Epithelial cell of esophagus (primary cell): Measurements from ENCODE around the gene ZC3H14.

ENCODE experiments used
- DNase-seq: peaks from one replicate; pipeline ENCODE4 v3.0.0; 2010; ENCODE audit warnings: low read depth
- H3K4me3 ChIP-seq: 2 replicates; pipeline ENCODE4 v1.5.1; 2011; ENCODE audit warnings: mild to moderate bottlenecking, low read length, control low read depth
- CTCF ChIP-seq: IDR thresholded peaks from 2 replicates; pipeline ENCODE4 v1.5.1; 2011; ENCODE audit warnings: low read depth, mild to moderate bottlenecking, low read length, control low read depth, inconsistent platforms; ENCODE audit not compliant: insufficient read depth; ENCODE audit errors: missing control alignments

ZC3H14 gene

GRCh38 chr14:88588081-88588480, 25.2 kb downstream of the ZC3H14 start:
- TF ChIP-seq CTCF, result no peak
- no peak overlapping the region for H3K4me3 ChIP-seq
- no peak for DNase-seq

DNA sequence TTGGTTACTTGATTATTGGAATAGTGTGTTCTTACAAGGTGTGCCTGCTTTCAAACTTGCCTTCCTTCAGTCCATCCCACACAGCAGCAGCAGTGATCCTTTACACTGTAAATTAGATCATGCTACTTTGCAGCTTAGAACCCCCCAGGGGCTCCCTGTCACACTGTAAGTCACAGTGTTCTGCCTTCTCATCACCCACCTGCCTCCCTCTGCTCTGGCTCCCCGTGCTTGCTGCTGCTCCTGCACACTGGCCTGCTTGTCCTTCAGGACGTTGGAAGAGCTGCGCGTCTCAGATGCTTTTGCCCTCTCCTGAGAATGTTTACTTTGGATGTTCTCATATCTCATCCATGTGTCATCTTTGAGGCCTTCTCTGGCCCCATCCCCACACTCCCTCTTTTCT, 27.3 kb downstream of the ZC3H14 start:
- DNase-seq, result no peak
- no peak overlapping the region for H3K4me3 ChIP-seq
- TF ChIP-seq CTCF, result no peak

DNA sequence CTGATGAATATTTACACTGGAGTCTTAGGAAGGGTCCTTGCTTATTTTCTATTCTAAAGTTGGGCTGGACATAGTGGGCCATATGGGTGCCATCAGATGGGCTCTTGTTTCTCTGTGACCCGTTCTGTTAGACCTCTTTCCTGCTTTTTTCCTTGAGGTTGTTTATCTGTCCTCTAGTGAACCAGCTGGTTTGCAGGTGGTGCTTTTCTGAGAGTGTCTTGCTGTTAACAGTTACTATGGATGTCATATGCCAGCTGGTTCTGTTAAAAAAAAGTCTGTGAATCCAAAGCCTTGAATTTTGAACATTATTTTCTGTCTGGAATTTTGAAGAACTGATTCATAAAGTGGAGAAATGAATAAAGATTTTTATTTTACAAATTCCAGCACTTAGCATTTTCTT, 29.2 kb downstream of the ZC3H14 start:
- no peak for DNase-seq
- H3K4me3 ChIP-seq, result no peak overlapping the region
- TF ChIP-seq CTCF, result no peak

- no peak for DNase-seq
- no peak for TF ChIP-seq CTCF
- H3K4me3 ChIP-seq, result no peak overlapping the region
Measured at GRCh38 chr14:88597038-88597437, 34.2 kb downstream of the ZC3H14 start.

DNA sequence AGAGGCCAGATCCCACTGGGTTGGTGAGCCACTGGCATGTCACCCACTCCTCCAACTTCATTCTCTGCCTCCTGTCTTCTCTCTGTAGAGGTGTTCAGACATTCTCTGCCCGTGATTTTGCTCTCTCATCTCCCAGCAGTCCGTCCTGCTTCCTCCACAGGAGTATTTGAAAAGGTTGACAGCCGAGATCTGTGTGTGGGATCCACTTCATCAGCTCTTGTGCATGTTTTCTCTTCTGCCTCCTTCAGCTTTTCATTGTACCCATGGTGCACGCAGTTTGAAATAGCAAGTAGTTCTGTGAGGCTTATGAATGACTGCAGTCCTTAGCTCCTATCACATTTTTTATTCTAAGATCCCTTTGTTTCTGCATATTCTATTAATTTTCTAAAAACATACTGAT, 34.8 kb downstream of the ZC3H14 start:
- no peak for DNase-seq
- TF ChIP-seq CTCF, result no peak
- no peak overlapping the region for H3K4me3 ChIP-seq

- no peak overlapping the region for H3K4me3 ChIP-seq
- no peak for DNase-seq
- TF ChIP-seq CTCF, result no peak
Measured at GRCh38 chr14:88598097-88598675, 35.3 kb downstream of the ZC3H14 start.

DNA sequence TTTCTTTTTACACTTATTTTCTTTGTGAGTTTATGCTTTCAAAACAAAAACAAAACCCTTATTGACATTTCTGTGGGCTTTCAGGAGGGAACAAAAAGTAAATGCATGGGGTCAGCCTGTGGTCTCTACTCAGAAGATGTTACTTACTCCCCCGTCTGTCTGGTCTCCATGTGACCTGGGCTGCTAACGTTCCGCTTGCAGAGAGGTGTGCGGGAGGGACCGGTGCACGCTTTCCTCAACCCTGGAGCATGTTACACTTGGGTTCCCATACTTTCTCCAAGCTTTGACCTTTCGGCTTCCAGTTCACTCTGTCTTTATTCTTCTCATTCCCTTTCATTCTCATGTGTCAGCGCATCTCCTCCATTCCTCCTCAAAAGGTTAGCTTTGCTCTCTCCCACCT, 36.5 kb downstream of the ZC3H14 start:
- no peak for DNase-seq
- TF ChIP-seq CTCF, result no peak
- H3K4me3 ChIP-seq, result no peak overlapping the region
